HG03103 (cell line): ENCODE data around the gene CISH.
A peak's percentile ranks its signal among the peaks of the same experiment; 100 is the strongest.

Source experiments
- ATAC-seq: cut with Tn5 transposase; IDR thresholded peaks from one replicate; pipeline ENCODE4 v1.9.1; 2021; ENCODE audit warnings: low read depth; ENCODE audit not compliant: unreplicated experiment

Gene CISH

DNA sequence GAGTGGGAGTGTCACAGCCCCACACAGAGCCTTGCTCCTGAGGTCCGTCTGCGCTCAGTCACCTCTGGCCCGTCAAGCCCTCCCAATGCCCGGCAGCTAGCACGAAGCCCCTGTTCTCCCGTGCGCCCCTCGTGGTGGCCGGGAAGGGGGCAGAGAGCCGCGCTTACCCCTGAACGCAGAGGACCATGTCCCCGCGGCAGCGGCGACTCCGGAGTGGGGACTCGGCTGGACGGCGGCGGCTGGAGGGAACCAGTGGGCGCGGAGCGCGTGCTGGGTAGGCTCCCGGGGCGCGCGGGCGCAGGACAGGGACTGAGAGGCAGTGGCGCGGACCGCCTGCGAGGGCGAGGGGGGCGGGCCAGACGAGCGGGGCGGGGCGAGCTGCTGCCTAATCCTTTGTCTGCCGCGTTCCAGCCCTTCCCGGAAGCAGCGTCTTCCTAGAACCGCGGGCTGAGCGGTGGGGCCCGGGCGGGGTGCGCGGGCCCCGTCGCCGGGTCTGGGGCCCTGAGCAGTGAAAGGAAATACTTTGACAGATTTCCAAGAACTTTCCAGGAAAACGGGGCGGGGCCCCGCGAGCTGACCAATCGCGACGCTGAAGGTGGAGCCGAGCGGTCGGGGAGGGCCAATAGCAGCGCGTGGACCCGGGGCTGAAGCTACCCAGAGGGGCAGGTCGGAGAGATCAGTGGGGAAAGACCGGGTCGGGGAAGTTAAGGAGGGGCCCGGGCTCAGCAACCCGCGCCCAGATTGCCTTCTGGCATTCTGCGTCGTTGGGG lies at the start of gene CISH:
Gene CISH, minus strand, starts transcription at position 311 of the 770 bp plus-strand sequence. Its CDS starts 124 bp downstream, at position 187.
- peak; percentile 64 for ATAC-seq

DNA sequence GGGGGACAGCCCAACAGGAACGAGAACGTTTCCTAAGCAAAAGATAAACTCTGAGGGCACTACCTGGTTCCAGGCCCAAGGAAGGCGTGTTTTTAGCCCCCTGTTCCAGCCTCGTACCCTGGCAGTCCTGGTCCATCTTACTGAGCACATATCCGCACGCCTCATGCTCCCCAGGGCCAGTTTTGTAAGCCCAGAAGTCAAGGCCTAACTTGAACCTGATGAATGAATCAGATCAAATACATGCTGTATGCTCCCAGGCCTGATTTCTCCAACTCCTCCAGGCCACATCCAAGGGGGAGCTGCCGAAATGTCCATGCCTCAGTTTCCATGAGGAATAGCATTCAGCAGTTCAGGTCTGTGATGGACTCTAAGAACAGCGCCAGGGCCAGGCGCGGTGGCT lies 48.8 kb upstream of the CISH start:
- no peak for ATAC-seq

- ATAC-seq, result no peak
Observed at GRCh38 chr3:50658831-50659230, 47.3 kb upstream of the CISH start.

- ATAC-seq, result no peak
Observed at GRCh38 chr3:50658416-50658815, 46.8 kb upstream of the CISH start.

DNA sequence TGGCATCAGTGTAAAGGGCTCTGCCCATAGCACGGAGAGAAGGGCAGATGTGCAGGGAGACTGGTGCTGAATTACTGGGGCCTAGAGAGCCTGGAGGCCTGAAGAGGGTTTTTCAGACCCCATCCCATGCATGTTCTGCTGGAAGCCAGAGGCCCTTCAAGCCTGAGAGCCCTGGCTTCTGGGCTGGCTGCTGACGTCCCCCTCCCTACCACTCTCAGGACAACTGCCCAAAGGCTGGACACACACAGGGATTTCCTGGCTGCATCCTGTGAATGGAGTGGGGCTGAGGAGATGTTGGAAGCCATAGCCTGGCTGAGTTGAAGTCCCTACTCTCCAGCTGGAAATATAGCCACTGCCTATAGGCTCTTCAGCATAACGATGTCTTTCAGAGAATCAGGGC lies 46.2 kb upstream of the CISH start:
- no peak for ATAC-seq

- no peak for ATAC-seq
Observed at GRCh38 chr3:50657407-50657806, 45.8 kb upstream of the CISH start.

GRCh38 chr3:50656417-50657195 lies 45.0 kb upstream of the CISH start:
- ATAC-seq, result no peak

- ATAC-seq, result no peak
Observed at GRCh38 chr3:50655009-50655830, 43.6 kb upstream of the CISH start.

DNA sequence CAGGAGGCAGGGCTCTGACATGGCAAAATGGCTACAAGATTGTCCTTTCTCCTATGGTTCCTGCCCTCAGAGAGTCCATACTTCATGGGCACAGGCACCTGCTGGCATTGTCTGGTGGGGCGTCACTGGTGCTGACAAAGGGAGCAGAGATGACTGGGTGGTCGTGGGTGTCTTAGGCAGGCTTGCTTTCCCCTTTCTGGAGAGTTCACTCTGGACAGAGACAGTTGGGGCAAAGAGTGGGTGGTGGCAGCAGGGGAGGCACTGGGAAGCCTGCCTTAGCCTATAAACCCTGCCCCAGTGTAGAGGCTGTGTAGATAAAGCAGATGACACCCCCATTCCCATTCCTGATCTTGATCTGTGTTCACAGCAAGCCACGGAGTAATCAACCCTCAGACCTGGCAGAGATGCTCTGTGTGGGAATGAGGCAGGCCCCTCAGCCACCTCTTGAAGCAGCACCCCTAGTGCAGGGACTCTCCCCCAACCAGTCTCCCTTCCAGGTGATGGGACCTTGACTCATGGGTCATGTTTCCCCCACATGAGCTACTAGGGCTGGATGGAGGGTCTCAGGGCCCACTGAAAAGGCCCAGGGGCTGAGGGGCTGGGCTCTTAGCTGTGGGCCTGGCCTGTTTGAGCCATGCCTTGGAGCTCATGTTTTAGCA lies 42.5 kb upstream of the CISH start:
- ATAC-seq, result no peak

GRCh38 chr3:50652709-50653108 lies 41.1 kb upstream of the CISH start:
- no peak for ATAC-seq

- ATAC-seq, result no peak
Observed at GRCh38 chr3:50651920-50652529, 40.5 kb upstream of the CISH start.

- no peak for ATAC-seq
Observed at GRCh38 chr3:50651445-50651844, 39.9 kb upstream of the CISH start.

GRCh38 chr3:50650018-50650417 lies 38.4 kb upstream of the CISH start:
- no peak for ATAC-seq

- ATAC-seq, result no peak
Observed at GRCh38 chr3:50649451-50649931, 37.9 kb upstream of the CISH start.

GRCh38 chr3:50648944-50649343 lies 37.4 kb upstream of the CISH start:
- no peak for ATAC-seq

- no peak for ATAC-seq
Observed at GRCh38 chr3:50648313-50648712, 36.7 kb upstream of the CISH start.

- ATAC-seq, result no peak
Observed at GRCh38 chr3:50645378-50645777, 33.8 kb upstream of the CISH start.

GRCh38 chr3:50644561-50644960 lies 33.0 kb upstream of the CISH start:
- ATAC-seq, result no peak

DNA sequence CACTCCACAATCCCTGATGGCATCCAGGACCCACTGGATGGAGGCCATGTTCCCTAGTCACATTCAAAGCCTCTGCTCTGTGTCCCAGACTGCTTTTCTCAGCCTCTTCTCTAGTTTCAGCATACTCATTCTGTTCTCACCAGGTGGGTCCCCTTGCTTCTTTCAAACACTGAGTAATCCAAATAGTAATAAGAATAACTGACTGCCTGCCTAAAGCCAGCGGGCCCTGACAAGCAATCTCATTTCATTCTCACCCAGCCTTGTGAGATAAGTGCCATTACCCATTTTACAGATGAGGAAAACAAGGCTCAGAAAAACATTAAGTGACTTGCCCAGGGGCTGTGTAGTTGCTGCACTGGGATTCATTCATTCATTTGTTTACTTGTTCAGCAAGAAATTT lies 30.8 kb upstream of the CISH start:
- no peak for ATAC-seq

- no peak for ATAC-seq
Observed at GRCh38 chr3:50639055-50639494, 27.5 kb upstream of the CISH start.
